IMR-90 (cell line): ENCODE results near the gene ZNF469.

Source experiments
- BHLHE40 ChIP-seq: fragments of 150-350 bp; IDR thresholded peaks from 2 replicates; pipeline ENCODE4 v1.6.1; 2016; ENCODE audit warnings: mild to moderate bottlenecking, low read depth, low read length
- CHD1 ChIP-seq: IDR thresholded peaks from 2 replicates; pipeline ENCODE4 v1.6.1; 2012; ENCODE audit warnings: low read depth, low read length, improper control_type of control experiment
- CTCF ChIP-seq: conservative IDR thresholded peaks from 2 replicates; pipeline ENCODE4 v1.5.1; 2012; ENCODE audit warnings: mild to moderate bottlenecking, low read depth, low read length, improper control_type of control experiment
- ELK1 ChIP-seq: fragments of 150-350 bp; IDR thresholded peaks from 2 replicates; pipeline ENCODE4 v1.6.1; 2016; ENCODE audit warnings: low read depth, mild to moderate bottlenecking, low read length, moderate library complexity, borderline replicate concordance
- FOS ChIP-seq: fragments of 150-350 bp; IDR thresholded peaks from 2 replicates; pipeline ENCODE4 v1.6.1; 2016; ENCODE audit warnings: low read depth, low read length
- MAFK ChIP-seq: IDR thresholded peaks from 2 replicates; pipeline ENCODE4 v1.6.1; 2012; ENCODE audit warnings: low read depth, low read length, improper control_type of control experiment
- MAZ ChIP-seq: IDR thresholded peaks from 2 replicates; pipeline ENCODE4 v1.6.1; 2012; ENCODE audit warnings: low read depth, mild to moderate bottlenecking, low read length, improper control_type of control experiment, moderate library complexity, borderline replicate concordance
- MXI1 ChIP-seq: IDR thresholded peaks from 2 replicates; pipeline ENCODE4 v1.6.1; 2012; ENCODE audit warnings: low read depth, mild to moderate bottlenecking, low read length, moderate library complexity, borderline replicate concordance
- POLR2A ChIP-seq: IDR thresholded peaks from 2 replicates; pipeline ENCODE4 v1.6.1; 2012; ENCODE audit warnings: mild to moderate bottlenecking, low read depth, low read length
- RAD21 ChIP-seq: IDR thresholded peaks from 2 replicates; pipeline ENCODE4 v1.6.1; 2012; ENCODE audit warnings: low read length, improper control_type of control experiment
- RCOR1 ChIP-seq: IDR thresholded peaks from 2 replicates; pipeline ENCODE4 v1.6.1; 2012; ENCODE audit warnings: mild to moderate bottlenecking, low read length, improper control_type of control experiment; ENCODE audit not compliant: insufficient replicate concordance
- RFX5 ChIP-seq: IDR thresholded peaks from 2 replicates; pipeline ENCODE4 v1.8.0; 2012; ENCODE audit warnings: low read depth, mild to moderate bottlenecking, low read length, moderate library complexity
- SMC3 ChIP-seq: fragments of 150-350 bp; IDR thresholded peaks from 2 replicates; pipeline ENCODE4 v1.6.1; 2016; ENCODE audit warnings: low read depth, mild to moderate bottlenecking, antibody characterized with exemption, low read length, moderate library complexity
- TF ChIP-seq, protein P1 (sequence below): fragments of 150-350 bp; IDR thresholded peaks from 2 replicates; pipeline ENCODE4 v1.6.1; 2017; ENCODE audit warnings: mild to moderate bottlenecking, antibody characterized with exemption, low read length, low read depth

DNA sequence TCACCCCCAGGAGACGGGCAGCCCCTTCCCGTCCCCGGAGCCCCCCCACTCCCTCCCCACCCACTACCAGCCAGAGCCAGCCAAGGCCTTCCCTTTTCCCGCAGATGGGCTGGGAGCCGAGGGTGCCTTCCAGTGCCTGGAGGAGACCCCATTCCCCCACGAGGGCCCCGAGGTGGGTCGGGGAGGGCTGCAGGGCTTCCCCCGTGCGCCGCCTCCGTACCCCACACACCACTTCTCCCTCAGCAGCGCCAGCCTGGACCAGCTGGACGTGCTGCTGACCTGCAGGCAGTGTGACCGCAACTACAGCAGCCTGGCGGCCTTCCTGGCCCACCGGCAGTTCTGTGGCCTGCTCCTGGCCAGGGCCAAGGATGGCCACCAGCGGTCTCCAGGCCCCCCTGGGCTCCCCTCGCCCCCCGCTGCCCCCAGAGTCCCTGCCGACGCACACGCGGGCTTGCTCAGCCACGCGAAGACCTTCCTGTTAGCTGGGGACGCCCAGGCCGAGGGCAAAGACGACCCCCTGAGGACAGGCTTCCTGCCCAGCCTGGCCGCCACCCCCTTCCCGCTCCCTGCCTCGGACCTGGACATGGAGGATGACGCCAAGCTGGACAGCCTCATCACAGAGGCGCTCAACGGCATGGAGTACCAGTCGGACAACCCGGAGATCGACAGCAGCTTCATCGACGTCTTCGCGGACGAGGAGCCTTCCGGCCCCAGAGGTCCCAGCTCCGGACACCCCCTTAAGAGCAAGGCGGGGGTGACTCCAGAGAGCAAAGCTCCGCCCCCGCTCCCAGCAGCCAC is 46.8 kb downstream of the ZNF469 start:
- TF ChIP-seq POLR2A = no peak
- no peak for TF ChIP-seq MAFK
- no peak for TF ChIP-seq CTCF
- no peak for TF ChIP-seq RAD21
- TF ChIP-seq ELK1 = no peak
- no peak for TF ChIP-seq RCOR1
- TF ChIP-seq RFX5 = no peak
- no peak for TF ChIP-seq SMC3
- TF ChIP-seq, protein P1, sequence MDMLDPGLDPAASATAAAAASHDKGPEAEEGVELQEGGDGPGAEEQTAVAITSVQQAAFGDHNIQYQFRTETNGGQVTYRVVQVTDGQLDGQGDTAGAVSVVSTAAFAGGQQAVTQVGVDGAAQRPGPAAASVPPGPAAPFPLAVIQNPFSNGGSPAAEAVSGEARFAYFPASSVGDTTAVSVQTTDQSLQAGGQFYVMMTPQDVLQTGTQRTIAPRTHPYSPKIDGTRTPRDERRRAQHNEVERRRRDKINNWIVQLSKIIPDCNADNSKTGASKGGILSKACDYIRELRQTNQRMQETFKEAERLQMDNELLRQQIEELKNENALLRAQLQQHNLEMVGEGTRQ = no peak
- TF ChIP-seq BHLHE40 = no peak
- no peak for TF ChIP-seq CHD1
- no peak for TF ChIP-seq MAZ
- no peak for TF ChIP-seq FOS
- no peak for TF ChIP-seq MXI1
